GM19328 (cell line): Measurements from ENCODE around the gene ADRB1.

Experiments
- ATAC-seq: cut with Tn5 transposase; IDR thresholded peaks from one replicate; pipeline ENCODE4 v1.9.1; 2021; ENCODE audit warnings: mild to moderate bottlenecking, moderate library complexity; ENCODE audit not compliant: unreplicated experiment

The ADRB1 gene

DNA sequence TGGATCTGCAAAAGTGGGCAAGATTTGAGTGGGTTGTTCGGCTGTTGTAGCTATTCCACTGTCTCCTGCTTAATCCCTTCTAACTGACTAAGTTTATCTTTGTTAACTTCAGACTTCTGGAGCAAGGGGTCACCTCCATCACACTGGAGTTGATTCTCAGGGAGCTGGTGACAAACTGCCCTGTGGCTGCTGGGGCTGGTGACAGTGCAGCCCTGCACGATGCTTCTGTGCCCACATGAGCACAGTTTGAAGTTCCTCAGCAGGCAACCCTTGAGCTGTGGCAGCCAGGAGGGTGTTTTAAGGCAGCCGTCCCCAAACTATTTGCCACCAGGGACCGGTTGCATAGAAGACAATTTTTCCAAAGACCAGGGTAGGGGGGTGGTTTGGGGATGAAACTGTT is 40.5 kb downstream of the ADRB1 start:
- ATAC-seq: no peak

- ATAC-seq: no peak
Measured at GRCh38 chr10:114087255-114087654, 43.6 kb downstream of the ADRB1 start.

DNA sequence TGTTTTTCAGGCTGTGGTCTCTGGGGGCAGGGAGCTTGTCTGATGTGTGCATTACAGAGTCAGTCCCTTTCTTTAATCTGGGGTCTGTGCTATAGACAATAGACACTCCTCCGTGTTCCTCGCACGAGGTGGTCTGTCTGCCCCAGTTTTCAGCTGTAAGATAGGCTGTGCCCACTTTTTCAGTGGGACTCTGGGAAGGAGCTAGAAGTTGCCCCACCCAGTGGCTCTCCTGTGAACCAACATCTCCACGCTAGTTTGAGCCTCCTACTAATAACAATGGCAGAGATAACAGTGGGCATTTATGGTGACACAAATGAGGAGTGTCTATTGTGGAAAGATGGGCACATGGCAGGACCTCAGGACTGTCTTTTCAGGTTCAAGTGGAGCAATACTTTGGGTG is 44.0 kb downstream of the ADRB1 start:
- no peak for ATAC-seq

DNA sequence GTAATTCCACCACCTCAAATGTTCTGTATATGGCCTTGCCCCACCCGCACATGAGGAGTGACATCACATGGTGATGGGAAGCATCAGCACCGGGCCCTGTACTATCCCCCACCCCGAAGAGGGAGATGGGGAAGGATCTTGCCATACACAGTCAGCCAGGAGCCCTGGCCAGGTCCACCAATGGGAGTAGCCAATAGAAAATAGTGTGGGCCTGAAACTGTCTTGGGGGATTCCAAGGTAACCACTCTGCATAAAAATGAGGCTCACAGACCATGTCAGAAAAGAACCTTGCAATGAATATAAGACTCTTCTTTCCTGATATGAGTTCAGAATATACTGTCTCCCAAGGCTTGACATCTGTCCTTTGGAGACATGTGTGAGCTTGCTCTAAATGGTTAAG is 51.1 kb downstream of the ADRB1 start:
- ATAC-seq: no peak

- no peak for ATAC-seq
Measured at GRCh38 chr10:114095559-114096337, 52.1 kb downstream of the ADRB1 start.
